ENCODE measurements around the gene ADAM19. TPM values are rescaled to one million over a fixed set of nuclear protein-coding genes. Genes with fewer than 3 reads are reported as not detected.

ADAM19 gene
- total RNA-seq, 2 donors from 2014 or later, result 1.9 to 8.1 TPM

DNA sequence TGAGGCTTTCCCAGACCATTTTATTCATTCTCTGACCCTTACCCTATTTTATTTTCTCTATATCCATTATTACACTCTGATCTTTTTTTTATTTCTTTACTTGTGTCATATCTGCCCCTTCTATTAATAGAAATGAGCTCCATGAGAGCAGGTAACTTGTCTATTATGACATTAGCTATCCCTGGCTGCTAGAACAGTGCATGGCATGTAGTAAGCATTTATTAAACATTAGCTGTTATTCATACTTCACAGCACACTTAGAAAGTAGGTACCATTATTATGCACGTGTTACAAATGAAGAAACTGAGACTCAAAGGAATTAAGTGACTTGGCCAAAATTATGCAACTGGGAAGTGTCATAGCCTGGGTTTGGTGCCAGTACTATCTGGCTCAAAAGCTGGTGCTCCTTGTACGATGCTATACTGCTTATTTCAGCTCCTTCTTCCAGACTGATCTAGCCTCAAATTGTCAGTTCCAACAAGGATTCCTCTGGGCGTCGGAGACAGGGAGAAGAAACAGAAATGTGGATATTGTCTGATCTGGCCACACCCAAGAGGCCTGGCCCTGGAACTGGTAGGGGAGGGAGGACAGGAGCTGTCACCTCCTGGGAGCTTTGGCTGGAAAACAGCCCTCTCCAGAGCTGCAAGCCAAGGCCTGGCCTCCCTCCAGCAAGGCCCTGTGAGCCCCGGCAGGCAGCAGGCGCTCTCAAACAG lies 126.4 kb downstream of the ADAM19 start:
- Histone ChIP-seq H3K9me3 (no peaks in the 10 kb centered on the region), H3K4me3 (no peak overlapping the region), H3K36me3 (no peaks in the 10 kb centered on the region), H3K27ac (peak overlapping the region; percentile 1 to 28), H3K4me1 (replicated peaks) (no peaks in the 10 kb centered on the region), H3K27me3 (replicated peaks; ENCODE audit: insufficient read depth) (no peaks in the 10 kb centered on the region)
- intact Hi-C loops (cut with DNase I), result no loop called here
- peak; percentile 67 for DNase-seq (ENCODE audit: low spot score)
- TF ChIP-seq, protein P1, sequence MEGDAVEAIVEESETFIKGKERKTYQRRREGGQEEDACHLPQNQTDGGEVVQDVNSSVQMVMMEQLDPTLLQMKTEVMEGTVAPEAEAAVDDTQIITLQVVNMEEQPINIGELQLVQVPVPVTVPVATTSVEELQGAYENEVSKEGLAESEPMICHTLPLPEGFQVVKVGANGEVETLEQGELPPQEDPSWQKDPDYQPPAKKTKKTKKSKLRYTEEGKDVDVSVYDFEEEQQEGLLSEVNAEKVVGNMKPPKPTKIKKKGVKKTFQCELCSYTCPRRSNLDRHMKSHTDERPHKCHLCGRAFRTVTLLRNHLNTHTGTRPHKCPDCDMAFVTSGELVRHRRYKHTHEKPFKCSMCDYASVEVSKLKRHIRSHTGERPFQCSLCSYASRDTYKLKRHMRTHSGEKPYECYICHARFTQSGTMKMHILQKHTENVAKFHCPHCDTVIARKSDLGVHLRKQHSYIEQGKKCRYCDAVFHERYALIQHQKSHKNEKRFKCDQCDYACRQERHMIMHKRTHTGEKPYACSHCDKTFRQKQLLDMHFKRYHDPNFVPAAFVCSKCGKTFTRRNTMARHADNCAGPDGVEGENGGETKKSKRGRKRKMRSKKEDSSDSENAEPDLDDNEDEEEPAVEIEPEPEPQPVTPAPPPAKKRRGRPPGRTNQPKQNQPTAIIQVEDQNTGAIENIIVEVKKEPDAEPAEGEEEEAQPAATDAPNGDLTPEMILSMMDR (IDR thresholded peaks at IDR 0.05), result no peak
- peak; percentile 31 for TF ChIP-seq POLR2AphosphoS5 (IDR thresholded peaks at IDR 0.05)
- WGBS, result 17% methylated on average over 6 of the region's 6 CpGs

GRCh38 chr5:157447201-157447637 lies 128.4 kb downstream of the ADAM19 start:
- TF ChIP-seq POLR2AphosphoS5 (IDR thresholded peaks at IDR 0.05) (peak; percentile 35), POLR2A (IDR thresholded peaks at IDR 0.05) (peak; percentile 68)
- TF ChIP-seq, protein P1 (IDR thresholded peaks at IDR 0.05), result no peak
- Histone ChIP-seq H3K36me3 (no peaks in the 10 kb centered on the region), H3K4me3 (no peak overlapping the region), H3K27ac (peak overlapping the region in 1 of 2 donors; percentile 33), H3K9me3 (no peaks in the 10 kb centered on the region), H3K27me3 (replicated peaks; ENCODE audit: insufficient read depth) (no peaks in the 10 kb centered on the region), H3K4me1 (replicated peaks) (no peaks in the 10 kb centered on the region)
- intact Hi-C loops (cut with DNase I), result no loop called here
- DNase-seq (ENCODE audit: low spot score), result peak; percentile 52
- 44% methylated on average over 13 of the region's 13 CpGs for WGBS

- intact Hi-C loops (cut with DNase I), result no loop called here
Observed at GRCh38 chr5:157446412-157446935, 129.1 kb downstream of the ADAM19 start.

DNA sequence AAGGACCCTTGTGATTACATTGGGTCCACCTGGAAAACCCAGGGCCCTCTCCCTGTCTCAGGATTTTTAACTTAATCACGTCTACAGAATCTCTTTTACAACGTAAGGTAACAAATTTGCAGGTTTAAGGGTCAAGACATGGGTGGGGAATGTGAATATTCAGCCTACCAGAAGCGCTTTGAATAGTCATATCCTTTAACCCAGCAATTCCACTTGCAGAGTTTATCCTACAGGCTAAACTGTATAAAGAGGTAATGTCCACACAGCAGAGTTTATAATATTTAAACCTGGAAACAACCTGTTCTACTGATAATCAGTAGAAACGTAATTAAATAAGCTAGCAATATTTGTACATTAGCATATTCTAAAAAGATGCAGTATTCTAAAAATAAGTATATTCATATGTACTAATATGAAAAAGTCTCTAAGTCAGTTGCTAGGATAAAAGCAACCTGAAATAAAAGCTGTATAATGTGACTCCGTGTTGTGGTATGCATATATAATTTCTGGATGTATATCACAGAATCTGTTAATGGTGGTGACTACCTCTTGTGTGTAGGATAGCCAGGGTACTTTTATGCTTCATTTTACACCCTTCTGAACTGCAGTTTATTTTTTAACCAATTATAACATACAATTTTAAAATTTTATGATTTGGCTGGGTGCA lies 129.7 kb downstream of the ADAM19 start:
- TF ChIP-seq POLR2AphosphoS5 (IDR thresholded peaks at IDR 0.05) (no peak), POLR2A (IDR thresholded peaks at IDR 0.05) (no peak)
- TF ChIP-seq, protein P1 (IDR thresholded peaks at IDR 0.05), result no peak
- intact Hi-C loops (cut with DNase I), result no loop called here

More at GRCh38 chr5:157446412-157446935, 129.1 kb downstream of the ADAM19 start:
- whole genome bisulfite sequencing, result 79% methylated on average over 9 of the region's 9 CpGs
- no peak for DNase-seq (ENCODE audit: low spot score)
- Histone ChIP-seq H3K4me1 (replicated peaks) (no peaks in the 10 kb centered on the region), H3K36me3 (no peaks in the 10 kb centered on the region), H3K27me3 (replicated peaks; ENCODE audit: insufficient read depth) (no peaks in the 10 kb centered on the region), H3K27ac (no peak overlapping the region), H3K9me3 (no peaks in the 10 kb centered on the region), H3K4me3 (no peak overlapping the region)
- no peak for TF ChIP-seq POLR2AphosphoS5 (IDR thresholded peaks at IDR 0.05)
- no peak for TF ChIP-seq POLR2A (IDR thresholded peaks at IDR 0.05)
- TF ChIP-seq, protein P1 (IDR thresholded peaks at IDR 0.05), result no peak

More for the DNA sequence above, 129.7 kb downstream of the ADAM19 start:
- H3K4me1 ChIP-seq (replicated peaks), result no peaks in the 10 kb centered on the region
- no peaks in the 10 kb centered on the region for H3K9me3 ChIP-seq
- no peaks in the 10 kb centered on the region for H3K36me3 ChIP-seq
- 89% methylated on average over 5 of the region's 5 CpGs for WGBS
- no peak for DNase-seq (ENCODE audit: low spot score)
- no peaks in the 10 kb centered on the region for H3K27me3 ChIP-seq (replicated peaks; ENCODE audit: insufficient read depth)
- H3K27ac ChIP-seq, result no peak overlapping the region
- H3K4me3 ChIP-seq, result no peak overlapping the region
